HG03571 (cell line): ENCODE measurements around the gene PAPSS2.
A peak's percentile ranks its signal among the peaks of the same experiment; 100 is the strongest.
"Not testable (repeated sequence)": the region's sequence is repeated elsewhere in the genome, so short reads cannot be mapped to it uniquely, and the experiment has no call there.

Source experiments
- ATAC-seq: cut with Tn5 transposase; IDR thresholded peaks from one replicate; pipeline ENCODE4 v1.9.1; 2021; ENCODE audit not compliant: unreplicated experiment

Gene PAPSS2

DNA sequence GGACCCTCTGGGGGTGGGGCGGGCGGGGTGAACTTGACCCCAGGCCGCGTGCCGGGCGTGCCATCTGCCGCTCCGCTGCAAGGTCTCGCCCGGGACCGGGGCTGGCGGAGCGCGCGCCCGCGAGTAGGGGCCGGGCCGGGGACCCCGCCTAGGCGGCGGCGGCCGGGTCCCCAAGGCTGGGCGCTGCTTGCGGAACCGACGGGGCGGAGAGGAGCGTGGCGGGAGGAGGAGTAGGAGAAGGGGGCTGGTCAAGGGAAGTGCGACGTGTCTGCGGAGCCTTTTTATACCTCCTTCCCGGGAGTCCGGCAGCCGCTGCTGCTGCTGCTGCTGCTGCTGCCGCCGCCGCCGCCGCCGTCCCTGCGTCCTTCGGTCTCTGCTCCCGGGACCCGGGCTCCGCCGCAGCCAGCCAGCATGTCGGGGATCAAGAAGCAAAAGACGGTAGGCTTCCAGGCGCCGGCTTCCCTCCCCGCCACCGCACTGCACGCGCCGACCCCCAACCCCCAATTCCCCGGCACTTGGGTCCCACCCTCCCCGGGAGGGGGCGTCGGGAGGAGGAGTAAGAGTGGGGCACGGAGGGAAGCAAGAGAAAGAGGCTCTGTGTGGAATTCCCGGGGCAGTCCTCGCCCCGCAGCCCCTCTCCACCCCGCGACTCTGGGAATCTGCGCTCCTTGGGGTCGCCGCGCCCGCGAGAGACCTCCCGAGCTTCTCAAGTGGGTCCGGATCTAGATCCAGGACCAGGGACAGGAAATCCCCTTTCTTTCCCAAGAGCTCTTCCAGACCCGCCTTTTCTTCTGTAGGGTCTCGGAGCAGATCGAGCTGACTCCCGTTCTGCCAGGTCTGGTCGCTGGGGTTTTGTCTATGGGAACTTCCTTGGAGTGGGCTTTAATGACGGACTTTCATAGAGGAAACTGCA is at the start of gene PAPSS2:
PAPSS2 (plus strand) TSS at position 308 of the 913 bp plus-strand sequence; CDS start at position 412, 104 bp downstream.
- no peak for ATAC-seq

DNA sequence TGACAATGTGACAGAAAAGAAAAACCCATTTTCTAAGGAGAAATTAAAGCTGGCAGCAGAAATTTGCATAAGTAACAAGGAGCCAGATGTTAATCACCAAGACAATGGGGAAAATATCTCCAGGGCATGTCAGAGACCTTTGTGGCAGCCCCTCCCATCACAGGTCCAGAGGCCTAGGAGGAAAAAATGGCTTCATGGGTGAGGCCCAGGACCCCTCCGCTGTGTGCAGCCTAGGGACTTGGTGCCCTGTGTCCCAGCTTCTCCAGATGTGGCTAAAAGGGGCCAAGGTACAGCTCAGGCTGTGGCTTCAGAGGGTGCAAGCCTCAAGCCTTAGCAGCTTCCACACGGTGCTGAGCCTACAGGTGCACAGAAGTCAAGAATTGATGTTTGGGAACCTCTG is 48.3 kb upstream of the PAPSS2 start:
- not testable (repeated sequence) for ATAC-seq

DNA sequence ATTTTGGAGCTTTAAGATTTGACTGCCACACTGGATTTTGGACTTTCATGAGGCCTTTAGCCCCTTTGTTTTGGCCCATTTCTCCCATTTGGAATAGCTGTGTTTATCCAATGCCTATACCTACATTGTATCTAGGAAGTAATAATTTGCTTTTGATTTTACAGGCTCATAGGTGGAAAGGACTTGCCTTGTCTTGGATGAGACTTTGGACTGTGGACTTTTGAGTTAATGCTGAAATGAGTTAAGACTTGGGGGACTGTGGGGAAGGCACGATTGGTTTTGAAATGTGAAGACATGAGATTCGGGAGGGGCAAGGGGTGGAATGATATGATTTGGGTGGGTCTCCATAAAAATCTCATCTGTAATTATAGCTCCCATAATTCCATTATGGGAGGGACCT is 47.6 kb upstream of the PAPSS2 start:
- no peak for ATAC-seq

DNA sequence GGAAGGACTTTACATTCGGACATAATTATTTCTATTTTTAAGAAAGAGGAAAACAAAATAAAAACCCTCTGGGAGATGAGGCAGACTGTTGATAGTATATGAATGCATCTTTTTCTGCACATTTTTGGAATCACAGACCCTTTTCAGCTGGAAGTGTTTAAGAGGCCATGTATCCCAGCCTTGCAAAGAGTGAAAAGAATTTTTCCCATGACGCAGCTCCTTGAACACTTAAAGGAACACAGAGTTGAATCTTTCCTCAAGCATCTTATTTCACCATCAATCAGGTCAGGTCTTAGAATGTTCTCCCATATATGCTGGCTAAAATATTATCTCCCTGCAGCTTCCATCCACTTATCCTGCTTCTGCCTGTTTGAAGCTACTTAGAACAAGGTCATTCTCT is 45.9 kb upstream of the PAPSS2 start:
- ATAC-seq: no peak

DNA sequence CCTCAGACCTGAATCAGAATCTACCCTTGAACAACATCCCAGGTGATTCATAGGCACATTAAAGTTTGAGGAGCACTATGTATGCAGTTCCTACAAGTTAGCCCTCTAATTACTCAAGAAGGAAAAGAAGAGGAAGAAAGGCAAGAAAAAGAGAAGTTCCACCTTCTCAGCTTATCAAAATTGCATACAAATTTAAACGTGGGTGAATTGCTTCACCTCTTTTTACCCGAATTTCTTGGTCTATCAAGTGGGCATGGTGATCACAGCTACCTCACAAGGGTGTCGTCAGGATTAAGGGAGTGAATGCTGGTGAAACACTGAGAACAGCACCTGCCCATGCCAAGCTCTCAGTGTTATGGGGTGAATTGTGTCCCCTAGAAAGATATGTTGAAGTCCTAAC is 43.8 kb upstream of the PAPSS2 start:
- ATAC-seq: no peak

DNA sequence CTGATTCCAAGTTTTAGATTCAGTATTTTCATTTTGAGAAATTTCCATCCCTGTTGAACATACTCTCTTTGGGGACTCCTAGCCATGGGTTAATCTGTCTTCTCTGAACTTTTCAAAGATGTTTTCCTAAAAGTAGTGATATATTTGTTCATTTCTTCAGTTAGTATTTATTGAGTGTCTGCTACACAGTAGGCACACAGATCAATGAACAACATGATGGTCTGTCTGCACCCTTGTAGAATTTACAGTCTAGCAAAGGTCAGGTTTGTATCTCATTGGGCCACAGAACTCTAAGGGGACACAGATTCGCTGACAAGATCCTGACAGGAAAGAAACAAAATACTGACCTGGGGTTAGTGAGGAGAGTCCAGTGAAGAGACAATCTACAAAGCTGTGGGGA is 42.2 kb upstream of the PAPSS2 start:
- ATAC-seq: no peak

DNA sequence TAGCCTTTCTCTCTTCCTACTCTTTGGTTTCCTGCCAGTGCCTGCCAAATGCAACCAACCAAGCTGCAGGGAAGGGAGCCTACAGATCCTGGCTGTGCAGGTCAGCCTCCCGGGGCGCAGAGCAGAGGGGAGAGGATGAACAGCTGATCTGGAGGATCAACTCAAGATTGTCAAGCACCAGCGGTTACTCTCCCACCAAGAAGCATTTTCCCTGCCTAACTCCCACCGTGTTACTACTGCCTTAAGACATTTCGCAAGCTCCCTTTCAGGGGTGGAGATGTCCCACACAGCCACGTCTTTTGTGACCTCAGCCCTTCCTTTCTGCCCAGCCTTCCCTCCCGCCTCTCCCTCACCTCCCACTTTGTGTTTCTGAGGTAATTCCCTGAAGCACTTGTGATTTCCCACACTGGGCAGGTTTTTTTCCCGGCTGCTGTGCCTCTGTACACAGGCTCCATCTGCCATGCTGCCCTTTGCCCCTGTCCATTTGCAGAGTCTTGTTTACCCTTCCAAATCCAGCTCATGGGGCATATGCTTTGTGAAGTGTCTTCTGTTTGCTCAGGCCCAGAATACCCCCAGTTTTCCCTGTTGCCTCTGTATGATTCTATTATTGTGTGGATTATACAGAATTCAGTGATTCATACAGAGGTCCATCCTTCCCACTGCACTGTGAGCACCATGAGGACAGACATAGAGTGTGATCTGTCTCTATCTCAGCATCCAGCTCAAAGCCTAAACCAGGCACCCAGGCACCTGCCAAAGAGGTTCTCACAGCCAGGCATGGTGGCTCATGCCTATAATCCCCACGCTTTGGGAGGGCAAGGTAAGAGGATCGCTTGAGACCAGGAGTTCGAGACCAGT is 40.9 kb upstream of the PAPSS2 start:
- ATAC-seq: no peak

DNA sequence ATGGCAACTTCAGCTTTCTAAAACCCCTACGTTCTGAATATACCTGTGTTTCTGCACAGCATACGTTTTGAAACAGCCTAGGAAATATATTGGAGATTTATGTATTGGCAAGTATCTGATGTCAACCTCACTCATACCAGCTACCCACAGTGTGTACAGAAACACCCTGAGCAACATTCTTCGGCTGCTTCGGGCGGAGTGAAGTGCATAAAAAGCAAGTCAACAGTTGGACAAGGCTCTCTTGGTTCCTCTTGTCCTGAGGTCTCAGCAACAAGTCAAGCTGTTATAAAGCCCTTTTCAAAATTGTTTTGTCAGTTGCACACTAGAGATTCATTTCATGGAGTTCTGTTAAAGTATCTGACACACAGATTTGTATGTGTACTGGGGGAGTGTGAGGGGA is 40.0 kb upstream of the PAPSS2 start:
- ATAC-seq: no peak

DNA sequence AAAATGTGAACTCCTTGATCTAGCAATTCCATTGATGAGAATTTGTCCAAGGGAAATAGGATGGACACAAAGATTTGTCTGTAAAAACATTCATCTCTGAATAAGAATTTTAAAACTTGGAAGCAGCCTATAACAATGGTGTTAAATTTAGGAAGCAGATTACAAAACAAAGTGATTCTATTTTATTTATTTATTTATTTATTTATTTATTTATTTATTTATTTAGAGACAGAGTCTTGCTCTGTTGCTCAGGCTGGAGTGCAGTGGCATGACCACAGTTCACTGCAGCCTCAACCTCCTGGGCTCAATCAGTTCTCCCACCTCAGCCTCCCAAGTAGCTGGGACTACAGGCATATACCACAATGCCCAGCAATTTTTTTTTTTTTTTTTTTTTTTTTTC is 38.2 kb upstream of the PAPSS2 start:
- not testable (repeated sequence) for ATAC-seq

DNA sequence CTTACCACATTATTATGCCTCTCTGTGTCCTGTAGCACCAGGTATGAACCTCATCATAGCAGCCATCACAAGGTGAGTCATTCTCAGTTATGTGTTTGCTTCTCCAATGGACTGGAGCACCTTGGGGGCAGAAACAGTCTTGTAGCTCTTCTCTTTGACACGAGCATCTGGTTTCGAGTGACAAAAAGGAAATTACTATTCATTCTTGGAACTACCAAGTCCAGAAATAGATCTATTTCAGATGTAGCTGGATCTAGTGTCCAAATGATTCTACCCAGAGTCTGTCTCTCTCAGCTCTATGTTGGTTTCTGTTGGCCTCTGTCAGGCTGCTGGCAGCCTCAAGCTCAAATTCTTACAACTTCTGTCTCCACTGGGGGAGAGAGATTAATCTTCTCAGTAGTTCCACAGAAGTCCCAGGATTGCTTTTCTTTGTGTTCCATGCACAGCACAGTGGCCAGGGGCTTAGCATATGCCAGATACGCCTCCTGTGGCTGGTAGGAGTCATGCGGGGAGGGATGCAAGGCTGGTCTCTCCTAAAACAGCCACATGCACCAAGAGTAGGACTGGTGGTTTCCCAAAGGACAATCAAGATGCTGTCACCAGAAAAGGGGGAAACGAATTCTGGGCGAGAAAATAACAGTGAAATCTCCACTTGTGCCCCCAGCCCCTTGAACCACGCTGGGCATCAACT is 37.2 kb upstream of the PAPSS2 start:
- ATAC-seq: no peak

DNA sequence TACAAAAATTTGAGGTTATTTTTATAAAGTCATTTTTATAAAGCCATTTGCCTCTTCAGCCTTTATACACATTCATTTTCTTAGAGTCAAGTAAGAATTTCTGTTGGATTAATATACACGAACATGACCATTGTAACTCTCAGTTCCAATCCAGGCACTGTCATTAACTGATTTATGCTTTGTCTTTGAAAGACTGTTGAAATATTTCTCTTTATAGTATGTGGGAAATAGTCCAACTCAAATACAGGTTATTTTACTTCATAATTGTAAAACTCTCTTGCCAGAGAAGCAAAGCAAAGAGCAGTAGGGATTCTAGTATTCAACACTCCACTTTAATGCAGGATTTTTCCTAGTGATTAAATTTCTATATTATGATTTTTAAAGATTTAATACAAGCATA is 36.5 kb upstream of the PAPSS2 start:
- ATAC-seq: no peak

DNA sequence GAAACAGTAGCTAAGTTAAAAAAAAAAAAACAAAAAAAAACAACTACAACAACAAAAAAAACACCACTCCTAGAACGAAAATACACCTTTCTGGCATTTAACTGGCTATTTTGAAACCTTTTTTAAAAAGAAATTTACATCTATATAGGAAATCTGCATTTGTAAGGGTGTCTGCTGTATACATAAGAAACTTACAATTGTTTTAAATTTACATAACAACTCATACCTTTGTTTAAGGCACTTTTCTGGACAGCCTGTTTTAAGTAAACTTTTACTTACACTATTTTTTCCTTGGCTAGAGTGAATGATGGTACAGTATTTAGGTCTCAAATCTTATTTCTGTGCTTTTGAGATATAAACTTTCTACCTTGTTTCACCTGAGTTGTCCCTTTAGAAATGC is 34.0 kb upstream of the PAPSS2 start:
- no peak for ATAC-seq

DNA sequence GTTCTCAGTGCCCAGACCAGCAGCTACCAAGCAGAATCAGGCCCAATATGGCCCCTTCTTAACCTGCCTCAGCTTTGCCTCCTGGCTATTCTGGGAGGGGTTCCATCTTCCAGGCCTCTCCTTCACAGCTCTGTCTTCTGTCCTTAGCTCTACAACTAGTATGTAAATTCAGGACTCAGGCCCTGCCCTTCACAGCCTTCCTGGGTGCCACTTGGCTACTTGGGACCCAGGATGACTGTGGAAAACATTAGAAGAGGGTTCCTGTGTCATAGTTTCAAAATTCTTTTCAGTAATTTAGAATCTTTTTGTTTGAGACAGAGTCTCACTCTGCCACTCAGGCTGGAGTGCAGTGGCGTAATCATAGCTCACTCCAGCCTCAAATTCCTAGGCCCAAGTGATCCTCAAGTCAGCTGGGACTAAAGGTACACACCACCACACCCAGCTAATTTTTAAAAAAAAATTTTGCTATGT is 33.2 kb upstream of the PAPSS2 start:
- ATAC-seq: no peak

DNA sequence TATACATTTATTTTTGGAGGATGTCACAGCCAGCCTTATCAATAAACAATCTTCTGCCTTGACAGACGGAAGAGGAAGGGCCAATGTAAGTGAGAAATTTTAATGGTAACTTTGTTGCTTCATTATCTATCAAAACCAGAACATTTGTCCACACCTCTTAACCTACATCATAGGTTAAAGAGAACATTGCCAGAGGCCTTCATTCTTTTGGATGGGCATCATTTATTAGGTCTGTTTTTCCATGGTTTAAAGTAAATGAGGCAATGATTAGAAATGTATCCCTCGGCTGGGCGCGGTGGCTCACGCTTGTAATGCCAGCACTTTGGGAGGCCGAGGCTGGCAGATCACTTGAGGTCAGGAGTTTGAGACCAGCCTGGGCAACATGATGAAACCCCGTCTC is 29.5 kb upstream of the PAPSS2 start:
- no peak for ATAC-seq

DNA sequence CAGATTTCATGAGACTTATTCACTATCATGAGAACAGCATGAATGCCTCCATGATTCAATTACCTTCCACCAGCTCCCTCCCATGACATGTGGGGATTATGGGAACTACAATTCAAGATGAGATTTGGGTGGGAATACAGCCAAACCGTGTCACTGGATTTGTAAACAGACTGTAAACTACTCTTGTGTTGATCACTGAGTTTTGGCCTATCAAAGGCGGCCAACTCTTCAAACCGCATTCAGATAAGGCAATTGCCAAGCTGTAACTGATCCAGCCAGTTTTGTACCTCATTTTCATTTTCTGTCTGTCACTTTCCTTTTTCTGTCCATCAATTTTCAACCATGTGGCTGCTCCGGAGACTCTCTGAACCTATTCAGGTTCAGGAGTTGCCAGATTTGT is 27.2 kb upstream of the PAPSS2 start:
- no peak for ATAC-seq

DNA sequence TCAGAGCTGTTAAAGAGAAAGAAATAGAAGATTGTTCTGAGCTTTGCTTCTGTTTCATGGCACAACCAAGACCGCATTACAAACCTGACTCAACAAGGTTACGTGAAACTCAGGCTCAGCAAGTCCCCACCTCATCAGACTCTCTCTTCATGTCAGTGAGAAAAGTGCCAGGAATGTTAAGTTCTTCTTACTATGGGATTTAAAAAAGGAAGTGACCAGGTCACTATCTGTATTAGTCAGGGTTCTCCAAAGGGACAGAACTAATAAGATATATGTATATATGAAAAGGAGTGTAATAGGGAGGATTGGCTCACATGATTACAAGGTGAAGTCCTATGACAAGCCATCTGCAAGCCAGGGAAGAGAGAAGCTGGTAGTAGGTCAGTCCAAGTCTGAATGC is 25.4 kb upstream of the PAPSS2 start:
- ATAC-seq: no peak

DNA sequence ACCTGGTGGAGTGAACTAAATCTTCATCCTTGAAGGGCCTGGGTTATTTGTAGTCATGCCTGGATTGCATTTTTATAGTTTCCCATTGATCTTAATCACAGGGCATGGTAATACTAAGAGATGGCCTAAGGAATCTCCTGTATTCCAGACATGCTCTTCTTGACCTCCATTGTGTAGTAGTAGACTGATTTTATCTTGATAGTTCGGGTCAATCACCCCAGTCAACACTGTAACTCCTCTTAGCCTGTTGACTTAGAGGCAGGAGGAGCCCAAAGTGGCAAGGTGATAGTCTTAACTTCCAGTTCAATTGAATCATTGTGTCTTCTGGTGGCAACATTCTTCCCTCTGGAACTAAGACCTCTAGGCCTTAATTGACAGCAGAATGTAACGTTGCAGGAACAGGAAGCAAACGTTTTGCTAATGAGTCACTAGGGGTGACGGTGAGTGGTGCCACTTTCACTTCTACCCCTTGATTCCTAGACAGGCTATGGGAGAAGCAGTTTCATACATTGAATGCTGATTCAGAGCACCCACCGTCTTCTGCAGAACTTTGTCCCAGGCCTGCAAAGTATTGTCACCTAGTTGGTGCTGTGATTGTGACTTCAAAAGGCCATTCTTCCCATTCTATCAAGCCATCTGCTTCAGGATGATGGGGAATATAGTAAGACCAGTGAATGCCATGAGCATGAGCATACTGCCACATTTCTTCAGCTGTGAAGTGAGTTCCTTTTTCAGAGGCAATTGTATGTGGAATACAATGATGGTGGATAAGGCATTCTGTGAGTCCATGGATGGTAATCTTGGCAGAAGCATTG is 24.0 kb upstream of the PAPSS2 start:
- ATAC-seq: peak; percentile 78

DNA sequence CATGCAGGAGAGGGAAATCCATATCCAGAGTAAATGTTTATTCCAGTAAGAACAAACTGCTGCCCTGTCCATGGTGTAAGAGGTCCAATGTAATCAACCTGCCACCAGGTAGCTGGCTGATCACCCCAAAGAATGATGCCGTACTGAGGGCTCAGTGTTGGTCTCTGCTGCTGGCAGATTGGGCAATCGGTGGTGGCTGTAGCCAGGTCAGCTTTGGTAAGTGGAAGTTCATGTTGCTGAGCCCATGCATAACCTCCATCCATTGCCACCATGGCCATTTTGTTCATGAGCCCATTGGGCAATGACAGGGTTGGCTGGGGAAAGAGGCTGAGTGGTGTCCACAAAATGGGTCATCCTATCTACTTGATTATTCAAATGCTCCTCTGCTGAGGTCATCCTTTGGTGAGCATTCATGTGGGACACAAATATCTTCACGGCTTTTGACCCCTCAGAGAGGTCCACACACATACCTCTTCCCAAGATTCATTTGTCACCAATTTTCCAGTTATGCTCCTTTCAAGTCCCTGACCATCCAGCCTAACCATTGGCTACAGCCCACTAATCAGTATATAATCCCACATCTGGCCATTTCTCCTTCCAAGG is 23.3 kb upstream of the PAPSS2 start:
- ATAC-seq: no peak

DNA sequence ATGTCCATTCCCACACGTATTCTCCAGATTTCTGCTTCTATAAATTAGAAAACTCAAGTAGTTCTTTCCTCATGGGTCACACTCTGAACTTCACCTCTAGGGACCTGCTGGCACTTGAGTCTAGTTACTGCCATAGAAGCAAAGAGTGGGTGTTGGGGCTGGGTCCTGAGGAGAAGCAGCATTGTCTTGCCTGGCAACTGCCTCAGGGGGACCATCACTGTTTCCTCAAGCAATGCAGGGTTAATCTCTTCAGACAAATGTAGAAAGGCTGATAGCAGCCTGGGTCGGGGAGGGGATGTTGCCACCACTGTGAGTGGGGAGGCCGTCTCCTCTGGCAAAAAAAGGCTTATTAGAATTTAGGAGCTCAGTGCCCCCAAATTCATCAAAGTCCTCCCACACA is 20.2 kb upstream of the PAPSS2 start:
- ATAC-seq: no peak

DNA sequence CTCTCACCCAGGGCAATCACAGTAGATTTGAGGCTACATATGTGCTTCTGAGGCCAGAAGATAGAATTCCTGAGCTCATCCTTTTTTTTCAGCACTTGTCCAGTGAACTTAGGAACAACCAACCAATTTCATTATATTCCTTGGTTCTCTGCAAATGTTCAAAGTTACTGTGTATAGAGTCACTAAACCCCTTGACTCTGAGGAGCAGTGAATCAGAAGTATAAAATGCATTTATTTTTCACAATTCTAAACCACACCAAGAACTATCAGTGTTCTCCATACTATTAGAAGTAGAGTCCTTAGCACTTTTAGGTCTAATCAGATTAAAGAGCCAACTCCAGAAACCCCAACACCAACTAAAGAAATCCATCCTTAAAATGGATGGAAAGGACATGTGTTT is 19.6 kb upstream of the PAPSS2 start:
- ATAC-seq: no peak
